ENCODE measurements around the gene SNRPE.
"Not testable (repeated sequence)": the region's sequence is repeated elsewhere in the genome, so short reads cannot be mapped to it uniquely, and the experiment has no call there.

SNRPE gene

GRCh38 chr1:203840208-203840808 is 21.1 kb upstream of the SNRPE start:
- peaks cover 25 to 65% (median 42%) of the 10 kb centered on the region in 5 donors for H3K36me3 ChIP-seq (ENCODE audit: control insufficient read depth in 5 of 5, insufficient read depth in 5 of 5, low read length in 5 of 5)
- H3K4me3 ChIP-seq (ENCODE audit: low read depth in 1 of 5, low read length in 5 of 5), result no peak overlapping the region
- peaks cover 0 to 9% (median 8%) of the 10 kb centered on the region in 5 donors for H3K4me1 ChIP-seq (ENCODE audit: control insufficient read depth in 5 of 5, insufficient read depth in 5 of 5, low read length in 5 of 5)
- no peaks in the 10 kb centered on the region for H3K27me3 ChIP-seq (ENCODE audit: control insufficient read depth in 5 of 5, insufficient read depth in 4 of 5, low read length in 5 of 5)
- no peak overlapping the region for H3K27ac ChIP-seq (ENCODE audit: low read depth, low read length)
- no peak overlapping the region for H3K9ac ChIP-seq (ENCODE audit: low read length in 5 of 5)
- H3K9me3 ChIP-seq (ENCODE audit: control insufficient read depth in 5 of 5, low read length in 5 of 5), result no peaks in the 10 kb centered on the region

GRCh38 chr1:203842559-203842876 is 18.9 kb upstream of the SNRPE start:
- Histone ChIP-seq H3K4me3 (ENCODE audit: low read depth in 1 of 5, low read length in 5 of 5) (no peak overlapping the region), H3K9ac (ENCODE audit: low read length in 5 of 5) (no peak overlapping the region), H3K36me3 (ENCODE audit: control insufficient read depth in 5 of 5, insufficient read depth in 5 of 5, low read length in 5 of 5) (peaks cover 32 to 57% (median 40%) of the 10 kb centered on the region in 5 donors), H3K27ac (ENCODE audit: low read depth, low read length) (no peak overlapping the region), H3K27me3 (ENCODE audit: control insufficient read depth in 5 of 5, insufficient read depth in 4 of 5, low read length in 5 of 5) (no peaks in the 10 kb centered on the region), H3K9me3 (ENCODE audit: control insufficient read depth in 5 of 5, low read length in 5 of 5) (no peaks in the 10 kb centered on the region), H3K4me1 (ENCODE audit: control insufficient read depth in 5 of 5, insufficient read depth in 5 of 5, low read length in 5 of 5) (peaks cover 0 to 9% (median 8%) of the 10 kb centered on the region in 5 donors)

GRCh38 chr1:203843435-203843834 is 18.0 kb upstream of the SNRPE start:
- H3K9me3 ChIP-seq (ENCODE audit: control insufficient read depth in 5 of 5, low read length in 5 of 5), result no peaks in the 10 kb centered on the region
- H3K27ac ChIP-seq (ENCODE audit: low read depth, low read length), result no peak overlapping the region
- peaks cover 26 to 57% (median 39%) of the 10 kb centered on the region in 5 donors for H3K36me3 ChIP-seq (ENCODE audit: control insufficient read depth in 5 of 5, insufficient read depth in 5 of 5, low read length in 5 of 5)
- H3K4me3 ChIP-seq (ENCODE audit: low read depth in 1 of 5, low read length in 5 of 5), result no peak overlapping the region
- no peak overlapping the region for H3K9ac ChIP-seq (ENCODE audit: low read length in 5 of 5)
- peaks cover 0 to 9% (median 8%) of the 10 kb centered on the region in 5 donors for H3K4me1 ChIP-seq (ENCODE audit: control insufficient read depth in 5 of 5, insufficient read depth in 5 of 5, low read length in 5 of 5)
- H3K27me3 ChIP-seq (ENCODE audit: control insufficient read depth in 5 of 5, insufficient read depth in 4 of 5, low read length in 5 of 5), result no peaks in the 10 kb centered on the region

- peaks cover 35 to 73% (median 52%) of the 10 kb centered on the region in 5 donors for H3K36me3 ChIP-seq (ENCODE audit: control insufficient read depth in 5 of 5, insufficient read depth in 5 of 5, low read length in 5 of 5)
- H3K27ac ChIP-seq (ENCODE audit: low read depth, low read length); H3K27me3 ChIP-seq (ENCODE audit: control insufficient read depth in 5 of 5, insufficient read depth in 4 of 5, low read length in 5 of 5); H3K4me3 ChIP-seq (ENCODE audit: low read depth in 1 of 5, low read length in 5 of 5); H3K9ac ChIP-seq (ENCODE audit: low read length in 5 of 5); H3K4me1 ChIP-seq (ENCODE audit: control insufficient read depth in 5 of 5, insufficient read depth in 5 of 5, low read length in 5 of 5); H3K9me3 ChIP-seq (ENCODE audit: control insufficient read depth in 5 of 5, low read length in 5 of 5): not testable (repeated sequence)
Observed at GRCh38 chr1:203853112-203853511, 8.3 kb upstream of the SNRPE start.

- Histone ChIP-seq H3K27ac (ENCODE audit: low read depth, low read length) (no peak overlapping the region), H3K9me3 (ENCODE audit: control insufficient read depth in 5 of 5, low read length in 5 of 5) (no peaks in the 10 kb centered on the region), H3K4me1 (ENCODE audit: control insufficient read depth in 5 of 5, insufficient read depth in 5 of 5, low read length in 5 of 5) (peaks cover 0 to 25% (median 21%) of the 10 kb centered on the region in 5 donors), H3K36me3 (ENCODE audit: control insufficient read depth in 5 of 5, insufficient read depth in 5 of 5, low read length in 5 of 5) (peaks cover 14 to 28% (median 15%) of the 10 kb centered on the region in 5 donors), H3K9ac (ENCODE audit: low read length in 5 of 5) (no peak overlapping the region), H3K27me3 (ENCODE audit: control insufficient read depth in 5 of 5, insufficient read depth in 4 of 5, low read length in 5 of 5) (no peaks in the 10 kb centered on the region), H3K4me3 (ENCODE audit: low read depth in 1 of 5, low read length in 5 of 5) (no peak overlapping the region)
Observed at GRCh38 chr1:203858055-203858454, 3.3 kb upstream of the SNRPE start.

- Histone ChIP-seq H3K9me3 (ENCODE audit: control insufficient read depth in 5 of 5, low read length in 5 of 5) (no peaks in the 10 kb centered on the region), H3K27me3 (ENCODE audit: control insufficient read depth in 5 of 5, insufficient read depth in 4 of 5, low read length in 5 of 5) (no peaks in the 10 kb centered on the region), H3K4me1 (ENCODE audit: control insufficient read depth in 5 of 5, insufficient read depth in 5 of 5, low read length in 5 of 5) (peaks cover 0 to 25% (median 21%) of the 10 kb centered on the region in 5 donors), H3K27ac (ENCODE audit: low read depth, low read length) (no peak overlapping the region), H3K4me3 (ENCODE audit: low read depth in 1 of 5, low read length in 5 of 5) (no peak overlapping the region), H3K9ac (ENCODE audit: low read length in 5 of 5) (no peak overlapping the region), H3K36me3 (ENCODE audit: control insufficient read depth in 5 of 5, insufficient read depth in 5 of 5, low read length in 5 of 5) (peaks cover 10 to 27% (median 11%) of the 10 kb centered on the region in 5 donors)
Observed at GRCh38 chr1:203858975-203859374, 2.4 kb upstream of the SNRPE start.

- H3K9ac ChIP-seq (ENCODE audit: low read length in 5 of 5), result peak overlapping the region in 4 of 5 donors; percentile 26 to 93 (median 64)
- no peaks in the 10 kb centered on the region for H3K27me3 ChIP-seq (ENCODE audit: control insufficient read depth in 5 of 5, insufficient read depth in 4 of 5, low read length in 5 of 5)
- H3K27ac ChIP-seq (ENCODE audit: low read depth, low read length), result no peak overlapping the region
- H3K4me1 ChIP-seq (ENCODE audit: control insufficient read depth in 5 of 5, insufficient read depth in 5 of 5, low read length in 5 of 5), result peaks cover 0 to 25% (median 21%) of the 10 kb centered on the region in 5 donors
- H3K9me3 ChIP-seq (ENCODE audit: control insufficient read depth in 5 of 5, low read length in 5 of 5), result no peaks in the 10 kb centered on the region
- peaks cover 7 to 31% (median 16%) of the 10 kb centered on the region in 5 donors for H3K36me3 ChIP-seq (ENCODE audit: control insufficient read depth in 5 of 5, insufficient read depth in 5 of 5, low read length in 5 of 5)
- H3K4me3 ChIP-seq (ENCODE audit: low read depth in 1 of 5, low read length in 5 of 5), result peak overlapping the region; percentile 57 to 97 (median 77)
Observed at GRCh38 chr1:203860396-203861025, 888 bp upstream of the SNRPE start.

- no peak overlapping the region for H3K27ac ChIP-seq (ENCODE audit: low read depth, low read length)
- no peak overlapping the region for H3K4me3 ChIP-seq (ENCODE audit: low read depth in 1 of 5, low read length in 5 of 5)
- H3K4me1 ChIP-seq (ENCODE audit: control insufficient read depth in 5 of 5, insufficient read depth in 5 of 5, low read length in 5 of 5), result peaks cover 0 to 16% (median 7%) of the 10 kb centered on the region in 5 donors
- peaks cover 25 to 75% (median 56%) of the 10 kb centered on the region in 5 donors for H3K36me3 ChIP-seq (ENCODE audit: control insufficient read depth in 5 of 5, insufficient read depth in 5 of 5, low read length in 5 of 5)
- no peak overlapping the region for H3K9ac ChIP-seq (ENCODE audit: low read length in 5 of 5)
- no peaks in the 10 kb centered on the region for H3K27me3 ChIP-seq (ENCODE audit: control insufficient read depth in 5 of 5, insufficient read depth in 4 of 5, low read length in 5 of 5)
- H3K9me3 ChIP-seq (ENCODE audit: control insufficient read depth in 5 of 5, low read length in 5 of 5), result no peaks in the 10 kb centered on the region
Observed at GRCh38 chr1:203867802-203868201, 6.4 kb downstream of the SNRPE start.

- Histone ChIP-seq H3K27me3 (ENCODE audit: control insufficient read depth in 5 of 5, insufficient read depth in 4 of 5, low read length in 5 of 5) (no peaks in the 10 kb centered on the region), H3K9ac (ENCODE audit: low read length in 5 of 5) (no peak overlapping the region), H3K4me3 (ENCODE audit: low read depth in 1 of 5, low read length in 5 of 5) (no peak overlapping the region), H3K9me3 (ENCODE audit: control insufficient read depth in 5 of 5, low read length in 5 of 5) (no peaks in the 10 kb centered on the region), H3K4me1 (ENCODE audit: control insufficient read depth in 5 of 5, insufficient read depth in 5 of 5, low read length in 5 of 5) (peaks cover 0 to 15% (median 6%) of the 10 kb centered on the region in 5 donors), H3K36me3 (ENCODE audit: control insufficient read depth in 5 of 5, insufficient read depth in 5 of 5, low read length in 5 of 5) (peaks cover 20 to 71% (median 53%) of the 10 kb centered on the region in 5 donors), H3K27ac (ENCODE audit: low read depth, low read length) (no peak overlapping the region)
Observed at GRCh38 chr1:203870245-203870644, 8.8 kb downstream of the SNRPE start.

- H3K4me1 ChIP-seq (ENCODE audit: control insufficient read depth in 5 of 5, insufficient read depth in 5 of 5, low read length in 5 of 5), result peaks cover 0 to 15% (median 6%) of the 10 kb centered on the region in 5 donors
- no peaks in the 10 kb centered on the region for H3K9me3 ChIP-seq (ENCODE audit: control insufficient read depth in 5 of 5, low read length in 5 of 5)
- no peak overlapping the region for H3K4me3 ChIP-seq (ENCODE audit: low read depth in 1 of 5, low read length in 5 of 5)
- H3K27ac ChIP-seq (ENCODE audit: low read depth, low read length), result no peak overlapping the region
- no peaks in the 10 kb centered on the region for H3K27me3 ChIP-seq (ENCODE audit: control insufficient read depth in 5 of 5, insufficient read depth in 4 of 5, low read length in 5 of 5)
- H3K9ac ChIP-seq (ENCODE audit: low read length in 5 of 5), result peak overlapping the region in 2 of 5 donors; percentile 25 to 32
- peaks cover 16 to 61% (median 42%) of the 10 kb centered on the region in 5 donors for H3K36me3 ChIP-seq (ENCODE audit: control insufficient read depth in 5 of 5, insufficient read depth in 5 of 5, low read length in 5 of 5)
Observed at GRCh38 chr1:203871114-203871880, 9.9 kb downstream of the SNRPE start.
